ENCODE measurements around the gene CLTB. TPM values are rescaled to one million over a fixed set of nuclear protein-coding genes. Genes with fewer than 3 reads are reported as not detected.

The CLTB gene
- total RNA-seq, 1 donor from 2014 or later, result 95.1 TPM

DNA sequence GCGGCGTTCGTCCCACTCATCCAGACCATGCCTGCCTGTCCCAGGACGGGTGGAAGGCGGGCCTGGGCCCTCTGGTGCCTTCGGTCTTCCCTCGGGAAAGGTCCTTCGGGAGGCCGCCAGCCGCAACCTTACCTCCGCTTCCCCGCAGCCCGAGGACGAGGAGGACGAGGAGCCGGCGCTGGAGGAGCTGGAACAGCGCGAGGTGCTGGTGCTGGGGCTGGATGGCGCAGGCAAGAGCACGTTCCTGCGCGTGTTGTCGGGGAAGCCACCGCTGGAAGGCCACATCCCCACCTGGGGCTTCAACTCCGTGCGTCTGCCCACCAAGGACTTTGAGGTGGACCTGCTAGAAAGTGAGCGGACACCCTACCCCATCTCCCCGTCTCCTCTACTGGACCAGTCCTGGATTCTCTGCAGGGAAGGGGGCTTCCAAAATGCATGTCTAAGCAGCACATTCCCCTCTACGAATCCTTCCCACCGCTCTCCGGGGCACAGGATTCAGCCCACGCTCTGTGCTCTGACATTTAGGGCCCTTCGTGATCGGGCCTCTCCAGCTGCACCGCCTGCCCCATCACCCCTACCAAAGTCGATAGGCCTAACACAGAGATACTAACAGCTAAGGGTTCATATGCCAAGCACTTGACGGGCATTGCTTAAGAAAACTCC lies 50.0 kb downstream of the CLTB start:
- Mint-ChIP-seq H3K4me1 (ENCODE audit: unreplicated experiment) (peaks cover 13% of the 10 kb centered on the region), H3K27me3 (ENCODE audit: unreplicated experiment) (no peaks in the 10 kb centered on the region), H3K27ac (ENCODE audit: unreplicated experiment) (peak overlapping the region; percentile 3), H3K4me3 (ENCODE audit: unreplicated experiment) (peak overlapping the region; percentile 72), H3K36me3 (ENCODE audit: unreplicated experiment) (peaks cover 25% of the 10 kb centered on the region), H3K9me3 (ENCODE audit: unreplicated experiment) (no peaks in the 10 kb centered on the region)
- TF ChIP-seq, protein P1, sequence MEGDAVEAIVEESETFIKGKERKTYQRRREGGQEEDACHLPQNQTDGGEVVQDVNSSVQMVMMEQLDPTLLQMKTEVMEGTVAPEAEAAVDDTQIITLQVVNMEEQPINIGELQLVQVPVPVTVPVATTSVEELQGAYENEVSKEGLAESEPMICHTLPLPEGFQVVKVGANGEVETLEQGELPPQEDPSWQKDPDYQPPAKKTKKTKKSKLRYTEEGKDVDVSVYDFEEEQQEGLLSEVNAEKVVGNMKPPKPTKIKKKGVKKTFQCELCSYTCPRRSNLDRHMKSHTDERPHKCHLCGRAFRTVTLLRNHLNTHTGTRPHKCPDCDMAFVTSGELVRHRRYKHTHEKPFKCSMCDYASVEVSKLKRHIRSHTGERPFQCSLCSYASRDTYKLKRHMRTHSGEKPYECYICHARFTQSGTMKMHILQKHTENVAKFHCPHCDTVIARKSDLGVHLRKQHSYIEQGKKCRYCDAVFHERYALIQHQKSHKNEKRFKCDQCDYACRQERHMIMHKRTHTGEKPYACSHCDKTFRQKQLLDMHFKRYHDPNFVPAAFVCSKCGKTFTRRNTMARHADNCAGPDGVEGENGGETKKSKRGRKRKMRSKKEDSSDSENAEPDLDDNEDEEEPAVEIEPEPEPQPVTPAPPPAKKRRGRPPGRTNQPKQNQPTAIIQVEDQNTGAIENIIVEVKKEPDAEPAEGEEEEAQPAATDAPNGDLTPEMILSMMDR (IDR thresholded peaks at IDR 0.05), result no peak
- DNase-seq (ENCODE audit: extremely low spot score, unreplicated experiment), result no peak

DNA sequence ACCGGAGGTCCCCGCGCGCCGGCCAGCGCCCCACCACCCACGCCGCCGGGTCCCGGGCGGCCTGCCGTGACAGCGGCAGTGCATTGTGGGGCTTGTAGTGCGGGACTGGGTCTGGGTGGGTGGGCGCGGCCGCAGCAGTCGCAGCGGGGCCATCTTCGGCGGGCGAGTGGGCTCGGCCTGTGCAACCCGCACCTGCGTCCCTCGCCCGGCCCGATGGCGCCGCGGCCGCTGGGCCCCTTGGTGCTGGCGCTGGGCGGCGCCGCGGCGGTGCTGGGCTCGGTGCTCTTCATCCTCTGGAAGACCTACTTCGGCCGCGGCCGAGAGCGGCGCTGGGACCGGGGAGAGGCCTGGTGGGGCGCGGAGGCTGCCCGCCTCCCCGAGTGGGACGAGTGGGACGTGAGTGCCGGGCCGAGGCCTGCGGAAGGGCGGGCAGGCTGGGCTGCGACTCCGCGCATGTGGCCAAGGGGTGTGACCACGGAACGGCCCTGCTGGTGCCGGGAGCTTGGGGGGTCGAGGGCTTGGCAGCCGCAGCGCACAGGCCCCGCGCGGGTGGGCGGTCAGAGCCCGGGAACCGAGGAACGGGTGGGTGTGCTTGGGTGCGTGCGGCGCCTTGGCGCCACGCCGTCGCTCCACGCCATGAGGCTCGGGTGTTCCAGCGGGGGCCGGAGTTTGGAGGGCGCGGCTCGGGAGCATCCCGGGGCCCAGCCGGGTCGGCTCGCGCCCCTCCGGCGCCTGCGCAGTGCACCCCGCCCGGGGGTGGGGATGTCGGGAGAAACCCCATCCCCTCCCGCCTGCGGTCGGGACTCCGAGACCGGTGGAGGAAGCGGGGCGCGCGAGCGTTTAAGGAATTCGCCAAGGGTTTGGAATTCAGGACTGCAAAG lies 50.7 kb downstream of the CLTB start, which contains the start of gene ARL10:
TSS of gene ARL10 (plus strand) at position 137 of the 881 bp plus-strand sequence. CDS start at position 214, 77 bp downstream.
- TF ChIP-seq, protein P1 (IDR thresholded peaks at IDR 0.05), result no peak
- Mint-ChIP-seq H3K27ac (ENCODE audit: unreplicated experiment) (peak within 1 kb of the TSS; percentile 38), H3K4me3 (ENCODE audit: unreplicated experiment) (peak within 1 kb of the TSS; percentile 72), H3K4me1 (ENCODE audit: unreplicated experiment) (peaks cover 13% of the 10 kb centered on the region), H3K36me3 (ENCODE audit: unreplicated experiment) (peaks cover 20% of the 10 kb centered on the region), H3K9me3 (ENCODE audit: unreplicated experiment) (no peaks in the 10 kb centered on the region), H3K27me3 (ENCODE audit: unreplicated experiment) (no peaks in the 10 kb centered on the region)
- peak; percentile 87 for DNase-seq (ENCODE audit: extremely low spot score, unreplicated experiment)

DNA sequence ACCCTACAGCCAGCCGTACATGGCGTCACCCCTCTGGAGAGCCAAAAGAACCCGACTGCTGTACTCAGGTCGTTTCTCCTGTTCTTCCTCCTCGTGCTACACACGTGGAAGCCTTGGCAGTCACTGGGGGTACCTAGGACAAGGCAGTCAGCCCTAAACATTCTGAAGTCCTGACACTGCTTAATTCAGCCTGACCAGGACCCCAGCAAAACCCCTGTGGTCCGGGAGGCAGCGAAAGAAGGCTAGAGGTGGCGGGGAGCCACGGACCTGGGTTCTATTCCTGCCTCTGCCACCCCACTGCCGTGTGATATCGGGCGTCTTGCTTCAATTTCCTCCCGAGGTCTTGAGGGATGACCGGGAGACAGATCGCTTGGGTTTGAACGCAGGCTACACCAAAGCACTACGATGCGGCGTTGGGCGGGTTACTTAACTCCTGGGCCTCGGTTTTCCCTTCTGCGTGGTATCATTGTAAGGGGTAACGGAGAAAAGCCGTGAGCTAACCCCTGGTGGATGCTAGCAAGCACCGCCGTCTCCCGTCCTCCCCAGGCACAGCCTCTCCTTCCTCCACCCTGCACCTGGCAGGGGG lies 51.5 kb downstream of the CLTB start:
- no peaks in the 10 kb centered on the region for H3K27me3 Mint-ChIP-seq (ENCODE audit: unreplicated experiment)
- peak overlapping the region; percentile 38 for H3K27ac Mint-ChIP-seq (ENCODE audit: unreplicated experiment)

DNA sequence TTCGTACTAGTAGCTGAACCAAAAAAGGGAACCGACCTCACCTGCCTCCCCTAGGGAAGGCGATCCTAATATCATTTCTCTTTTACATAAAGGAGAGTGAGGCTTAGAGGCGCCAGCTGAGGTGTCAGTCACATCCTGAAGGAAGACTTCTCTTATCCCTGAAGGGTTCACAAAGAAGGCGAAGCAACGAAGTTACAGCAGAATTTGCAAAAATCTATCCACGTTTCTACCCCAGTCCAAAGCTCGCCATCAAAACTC lies 54.2 kb downstream of the CLTB start:
- peaks cover 21% of the 10 kb centered on the region for H3K4me1 Mint-ChIP-seq (ENCODE audit: unreplicated experiment)
- DNase-seq (ENCODE audit: extremely low spot score, unreplicated experiment), result no peak
- H3K4me3 Mint-ChIP-seq (ENCODE audit: unreplicated experiment), result peak overlapping the region; percentile 98
- H3K9me3 Mint-ChIP-seq (ENCODE audit: unreplicated experiment), result no peaks in the 10 kb centered on the region
- peak overlapping the region; percentile 90 for H3K27ac Mint-ChIP-seq (ENCODE audit: unreplicated experiment)
- peaks cover 9% of the 10 kb centered on the region for H3K36me3 Mint-ChIP-seq (ENCODE audit: unreplicated experiment)
- TF ChIP-seq, protein P1 (IDR thresholded peaks at IDR 0.05), result no peak
- no peaks in the 10 kb centered on the region for H3K27me3 Mint-ChIP-seq (ENCODE audit: unreplicated experiment)

More for the DNA sequence above, 51.5 kb downstream of the CLTB start:
- no peaks in the 10 kb centered on the region for H3K9me3 Mint-ChIP-seq (ENCODE audit: unreplicated experiment)
- TF ChIP-seq, protein P1 (IDR thresholded peaks at IDR 0.05), result no peak
- peak overlapping the region; percentile 66 for H3K4me3 Mint-ChIP-seq (ENCODE audit: unreplicated experiment)
- H3K4me1 Mint-ChIP-seq (ENCODE audit: unreplicated experiment), result peaks cover 14% of the 10 kb centered on the region
- DNase-seq (ENCODE audit: extremely low spot score, unreplicated experiment), result no peak
- peaks cover 14% of the 10 kb centered on the region for H3K36me3 Mint-ChIP-seq (ENCODE audit: unreplicated experiment)

All from osteocyte (in vitro differentiated cells).